ENCODE results near the gene EXPH5.
A peak's percentile ranks its signal among the peaks of the same experiment; 100 is the strongest.
"Not testable (repeated sequence)": the region's sequence is repeated elsewhere in the genome, so short reads cannot be mapped to it uniquely, and the experiment has no call there.

EXPH5 gene

GRCh38 chr11:108601150-108601549, 7.6 kb upstream of the EXPH5 start:
- DNase-seq = no peak

DNA sequence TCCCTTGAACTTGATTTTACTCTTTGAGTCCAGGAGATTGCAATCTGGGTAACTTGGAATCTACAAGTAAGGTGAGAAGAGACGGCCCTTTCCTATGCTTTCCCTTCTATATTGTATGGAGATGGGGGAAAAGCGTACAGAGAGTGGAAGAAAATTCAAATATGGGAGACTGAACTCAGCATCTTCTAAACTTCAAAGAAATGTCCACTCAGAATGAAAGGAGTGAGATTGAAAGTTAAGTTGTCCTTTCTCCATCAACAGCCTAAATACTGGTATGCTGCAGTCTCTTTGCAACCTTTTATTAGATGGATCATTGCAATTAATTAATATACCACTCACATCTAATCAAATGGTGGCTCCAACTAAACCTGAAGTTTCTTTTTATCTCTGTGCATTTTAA, 6.4 kb upstream of the EXPH5 start:
- no peak for DNase-seq

DNA sequence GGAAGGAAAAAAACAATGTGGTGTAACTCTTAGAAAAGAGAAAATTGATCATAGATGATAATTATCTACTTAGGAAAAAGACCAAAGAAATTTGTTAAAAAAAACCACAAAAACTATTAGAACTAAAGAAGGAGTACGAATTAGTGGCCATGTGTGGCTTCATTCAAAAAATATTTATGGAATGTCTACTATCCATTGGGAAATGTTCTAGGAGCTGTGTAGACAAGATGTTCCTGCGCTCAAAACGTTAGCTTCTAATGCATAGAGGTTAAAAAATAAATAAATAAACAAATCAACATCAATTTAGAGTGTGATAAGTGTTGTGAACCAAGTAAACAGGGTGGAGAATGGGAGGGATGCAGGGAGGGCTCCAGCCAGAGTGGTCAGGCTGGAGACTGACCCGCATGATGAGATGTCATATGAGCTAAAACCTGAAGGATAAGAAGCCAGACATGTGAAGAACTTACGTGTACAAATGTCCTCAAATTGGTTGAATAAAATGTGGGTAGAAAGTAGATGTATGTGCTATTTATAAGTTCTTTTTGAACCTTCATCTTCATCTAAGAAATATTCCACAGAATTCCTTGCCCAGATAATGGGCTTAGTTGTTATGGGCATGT, 4.3 kb upstream of the EXPH5 start:
- DNase-seq = no peak

- DNase-seq = no peak
These were observed 3.1 kb upstream of the EXPH5 start for GRCh38 chr11:108596701-108597100.

DNA sequence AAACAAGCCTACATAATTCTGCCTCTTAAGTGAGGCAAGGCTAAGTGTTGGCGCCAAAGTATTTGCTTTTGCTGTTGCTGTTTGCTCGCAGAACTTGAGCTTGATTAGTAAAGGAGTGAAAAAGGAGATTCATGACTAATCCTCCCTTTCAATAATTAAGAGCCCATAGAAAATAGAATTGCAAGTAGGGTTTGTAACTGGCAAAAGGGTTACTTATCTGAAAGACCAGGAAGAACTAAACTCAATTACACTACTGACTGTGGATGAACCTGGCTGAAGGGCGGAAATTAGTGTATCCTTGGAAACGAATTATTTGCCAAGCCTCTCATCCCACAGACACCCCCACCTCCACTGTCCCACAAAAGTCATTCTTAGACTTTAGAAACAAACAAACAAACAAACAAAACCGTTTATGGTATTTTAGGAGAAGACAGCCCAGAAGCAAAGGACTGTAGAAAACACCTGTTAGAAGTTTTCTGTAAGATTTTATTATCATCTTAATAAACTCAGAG, 411 bp upstream of the EXPH5 start:
- DNase-seq = no peak

DNA sequence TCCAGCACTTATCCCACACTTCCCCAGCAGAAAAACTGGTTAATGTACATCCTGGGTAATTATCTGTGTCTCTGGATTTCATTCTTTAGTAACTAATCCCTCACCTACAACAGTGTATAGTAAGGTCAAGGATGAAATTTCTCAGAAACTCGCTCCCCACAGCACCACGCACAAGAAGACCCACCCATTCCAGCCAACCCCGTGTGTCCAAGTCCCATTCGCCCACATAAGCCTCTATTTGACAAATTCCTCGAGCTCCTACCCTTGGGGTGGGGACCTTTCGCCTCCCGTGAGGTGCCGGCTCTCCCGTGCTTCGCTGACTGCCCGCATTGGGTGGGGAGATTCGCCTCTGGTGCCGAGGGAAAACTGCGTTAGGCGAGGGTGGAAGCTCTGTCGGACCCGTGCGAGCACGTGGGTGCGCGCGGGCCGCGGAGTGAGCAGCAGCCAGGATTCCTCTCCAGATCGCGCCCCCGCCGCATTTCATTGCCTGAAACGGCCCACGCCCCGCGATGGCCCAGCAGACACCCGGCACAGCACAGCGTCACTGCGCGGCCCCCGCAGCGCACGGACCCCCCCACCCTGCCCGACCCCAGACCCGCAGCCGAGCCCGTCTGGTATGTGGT, 866 bp downstream of the EXPH5 start:
- DNase-seq = peak in 17 of 51 donors; percentile 1 to 35 (median 6)

GRCh38 chr11:108591893-108592292, 1.7 kb downstream of the EXPH5 start:
- no peak for DNase-seq

GRCh38 chr11:108589136-108589535, 4.4 kb downstream of the EXPH5 start:
- DNase-seq = no peak

DNA sequence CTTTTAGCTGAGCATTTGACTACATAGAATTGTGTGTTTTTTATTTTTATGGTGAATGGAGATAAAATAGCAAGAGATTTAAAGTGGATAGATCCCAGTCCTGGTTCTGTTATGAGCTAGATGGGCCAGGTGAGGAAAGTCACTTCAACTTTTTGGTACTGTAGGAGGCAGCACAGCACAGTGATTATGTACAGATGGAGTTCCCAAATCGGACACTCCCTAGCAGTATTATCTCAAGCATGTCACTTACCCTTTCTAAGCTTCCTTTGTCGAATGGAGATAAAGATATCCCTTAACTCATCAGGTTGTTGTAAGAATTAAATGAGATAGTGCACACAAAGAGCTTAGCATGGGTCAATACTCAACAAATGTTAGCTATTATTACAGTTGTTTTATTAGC, 5.3 kb downstream of the EXPH5 start:
- no peak for DNase-seq

GRCh38 chr11:108587109-108587508, 6.5 kb downstream of the EXPH5 start:
- DNase-seq = no peak

DNA sequence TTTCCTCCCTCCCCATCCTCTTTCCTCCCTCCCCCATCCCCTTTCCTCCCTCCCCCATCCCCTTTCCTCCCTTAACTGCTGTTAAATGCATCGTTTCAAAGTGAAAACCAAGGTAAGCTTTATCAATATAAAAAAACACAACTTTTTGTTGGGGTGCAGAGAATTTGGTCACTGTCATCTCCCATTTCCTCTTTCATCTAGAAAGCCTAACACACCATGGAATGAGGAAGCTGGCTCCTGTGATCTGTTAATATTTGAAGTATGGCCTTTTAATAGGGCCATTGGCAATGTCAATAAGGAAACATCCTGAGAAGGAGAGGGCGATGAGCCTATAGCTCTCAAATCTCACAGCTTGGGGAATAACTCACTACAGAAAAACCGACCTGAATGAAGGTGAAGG, 7.0 kb downstream of the EXPH5 start:
- DNase-seq = no peak

GRCh38 chr11:108586185-108586584, 7.4 kb downstream of the EXPH5 start:
- DNase-seq = not testable (repeated sequence)

DNA sequence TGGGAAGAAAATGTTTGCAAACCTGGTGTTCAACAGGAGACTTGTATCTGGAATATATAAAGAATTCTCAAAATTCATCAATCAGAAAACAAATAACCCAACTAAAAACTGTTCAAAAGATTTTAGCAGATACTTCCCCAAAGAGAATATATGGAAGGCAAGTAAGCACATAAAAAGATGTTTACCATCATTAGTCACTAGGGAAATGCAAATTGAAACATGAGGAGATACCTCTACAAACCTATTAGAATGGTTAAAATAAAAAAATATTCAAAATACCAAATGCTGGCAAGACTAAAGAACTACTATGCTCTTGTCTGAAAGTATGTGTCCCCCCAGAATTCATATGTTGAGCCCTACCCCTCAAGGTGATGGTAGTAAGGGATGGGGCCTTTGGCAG, 8.6 kb downstream of the EXPH5 start:
- DNase-seq = no peak

- no peak for DNase-seq
These were observed 12.9 kb downstream of the EXPH5 start for GRCh38 chr11:108580645-108581044.

DNA sequence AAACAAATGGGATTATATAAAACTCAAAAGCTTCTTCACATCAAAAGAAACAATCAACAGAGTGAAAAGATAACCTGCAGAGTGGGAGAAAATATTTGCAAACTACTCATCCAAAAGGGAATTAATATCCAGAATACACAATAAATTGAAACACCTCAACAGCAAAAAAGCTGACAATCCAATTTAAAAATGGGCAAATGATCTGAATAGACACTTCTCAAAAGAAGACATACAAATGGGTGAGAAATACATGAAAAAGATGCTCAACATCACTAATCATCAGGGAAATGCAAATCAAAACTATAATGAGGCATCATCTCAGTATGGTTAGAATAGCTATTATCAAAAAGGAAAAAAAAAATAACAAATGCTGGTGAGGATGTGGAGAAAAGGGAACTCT, 13.5 kb downstream of the EXPH5 start:
- no peak for DNase-seq

- DNase-seq = no peak
These were observed 17.0 kb downstream of the EXPH5 start for GRCh38 chr11:108576523-108576922.

DNA sequence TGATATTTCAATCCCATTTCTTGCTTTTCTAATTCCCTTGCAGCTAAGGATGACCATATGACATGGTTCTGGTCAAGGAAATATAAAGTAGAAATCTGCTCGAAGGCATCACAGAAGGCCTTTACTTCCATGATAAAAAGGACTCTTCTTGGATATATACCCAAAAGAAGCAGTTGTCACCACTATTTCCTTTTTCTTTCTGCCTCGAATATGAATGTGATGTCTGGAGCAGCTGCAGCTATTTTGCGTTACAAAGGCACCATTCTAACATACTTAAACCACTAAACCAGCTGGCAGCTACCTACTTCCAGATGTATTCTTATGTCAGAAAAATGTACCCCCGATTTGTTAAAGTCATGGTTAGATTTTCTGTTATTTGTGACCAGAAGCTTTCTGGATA, 18.9 kb downstream of the EXPH5 start:
- DNase-seq = no peak

DNA sequence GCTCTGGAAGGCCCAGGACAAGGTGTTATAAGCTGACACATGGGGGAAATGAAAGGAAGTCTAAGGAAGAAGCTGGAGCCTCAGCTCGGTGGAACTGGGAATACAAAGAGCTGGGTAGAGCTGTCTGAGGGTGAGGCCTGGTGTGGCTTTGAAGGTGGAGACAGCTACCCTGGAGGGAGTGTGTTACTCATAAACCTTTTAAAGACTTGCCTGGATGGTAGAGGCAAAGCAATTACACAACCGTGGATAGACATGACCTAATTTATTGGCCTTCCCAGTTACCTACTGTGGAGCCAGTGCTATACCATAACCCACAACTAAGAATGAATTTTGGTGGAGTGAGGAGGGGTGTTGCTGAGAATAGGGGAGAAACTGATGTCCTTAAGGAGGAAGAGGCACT, 22.6 kb downstream of the EXPH5 start:
- DNase-seq = no peak

- DNase-seq = no peak
These were observed 23.7 kb downstream of the EXPH5 start for GRCh38 chr11:108569896-108570295.

GRCh38 chr11:108568195-108568858, 25.2 kb downstream of the EXPH5 start:
- peak in 2 of 51 donors; percentile 4 to 21 for DNase-seq

DNA sequence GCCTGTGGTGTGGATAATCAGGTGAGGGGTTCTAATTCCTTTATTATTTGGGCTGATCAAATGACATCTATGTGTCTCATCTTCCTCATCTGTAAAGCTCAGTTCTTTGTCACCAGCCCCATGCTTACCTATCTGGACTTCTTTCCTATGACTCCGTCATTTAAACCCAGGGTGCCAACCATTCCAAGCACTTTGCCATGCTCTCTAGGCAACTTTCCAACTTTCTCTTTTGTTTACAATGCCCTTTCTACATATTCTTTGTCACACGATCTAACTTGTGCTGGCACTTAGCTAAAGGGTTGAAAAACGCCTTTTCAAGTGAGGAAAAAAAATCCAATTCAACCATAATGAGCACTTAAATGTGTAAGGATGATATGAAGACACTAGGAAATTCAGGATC, 27.9 kb downstream of the EXPH5 start:
- DNase-seq = no peak

DNA sequence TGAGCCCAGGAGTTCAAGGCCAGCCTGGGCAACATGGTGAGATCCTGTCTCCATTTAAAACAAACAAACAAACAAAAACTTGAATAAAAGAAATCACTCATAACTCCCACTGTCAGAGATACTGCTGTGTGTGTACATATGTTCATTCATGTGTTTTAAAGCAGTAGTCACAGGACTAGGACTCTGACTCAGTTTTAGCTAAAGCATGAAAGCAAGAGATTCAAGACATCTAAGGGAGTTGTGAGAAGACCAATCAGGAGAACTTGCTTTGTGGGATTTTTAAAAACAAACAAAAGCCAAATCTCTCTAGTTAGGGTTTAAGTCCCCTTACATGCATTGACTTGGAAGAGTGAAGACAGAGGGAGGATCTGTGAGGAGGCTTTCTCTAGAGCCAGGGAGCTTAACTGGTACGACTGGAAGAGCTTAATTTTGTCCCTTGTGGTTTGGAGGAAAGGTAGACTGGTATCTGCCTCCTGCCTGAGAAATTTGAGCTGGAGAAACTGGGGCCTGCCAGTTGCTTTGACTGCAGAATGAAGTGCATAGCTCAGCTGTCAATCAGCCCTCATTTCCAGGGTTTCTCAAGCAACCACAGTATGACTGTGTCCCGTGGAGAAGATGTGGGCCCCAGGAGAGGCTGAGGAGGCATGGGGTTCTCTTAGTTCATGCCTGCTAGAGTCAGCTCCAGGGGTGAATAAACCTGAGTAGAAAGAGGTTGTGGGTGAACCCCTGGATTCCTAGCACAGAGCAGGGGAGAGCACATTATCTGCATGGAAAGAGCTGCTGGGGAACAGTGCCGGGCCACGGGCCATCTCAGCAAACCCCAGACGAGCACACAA, 30.6 kb downstream of the EXPH5 start:
- DNase-seq = no peak

Measured in hypothalamus (tissue), 51 donors.